ENCODE results near the gene TMEM31.

DNA sequence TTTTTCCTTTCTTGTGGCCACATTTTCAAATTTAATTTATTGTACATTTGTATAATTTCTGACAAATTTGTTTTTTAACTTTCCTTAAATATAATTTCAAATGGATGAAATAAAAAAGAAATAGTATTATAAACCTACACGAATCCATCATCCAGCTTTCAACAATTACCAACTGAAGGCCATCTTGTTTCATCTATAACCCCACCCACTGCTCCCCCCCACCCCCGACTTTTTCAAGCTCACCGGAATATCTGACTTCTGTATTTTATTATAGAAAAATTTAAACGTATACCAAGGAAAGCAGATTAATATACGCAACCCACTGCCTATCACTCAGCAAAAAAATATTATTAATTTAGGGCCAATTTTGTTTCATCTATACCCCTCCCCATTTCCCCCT is 25.3 kb upstream of the TMEM31 start:
- TF ChIP-seq, protein P1, sequence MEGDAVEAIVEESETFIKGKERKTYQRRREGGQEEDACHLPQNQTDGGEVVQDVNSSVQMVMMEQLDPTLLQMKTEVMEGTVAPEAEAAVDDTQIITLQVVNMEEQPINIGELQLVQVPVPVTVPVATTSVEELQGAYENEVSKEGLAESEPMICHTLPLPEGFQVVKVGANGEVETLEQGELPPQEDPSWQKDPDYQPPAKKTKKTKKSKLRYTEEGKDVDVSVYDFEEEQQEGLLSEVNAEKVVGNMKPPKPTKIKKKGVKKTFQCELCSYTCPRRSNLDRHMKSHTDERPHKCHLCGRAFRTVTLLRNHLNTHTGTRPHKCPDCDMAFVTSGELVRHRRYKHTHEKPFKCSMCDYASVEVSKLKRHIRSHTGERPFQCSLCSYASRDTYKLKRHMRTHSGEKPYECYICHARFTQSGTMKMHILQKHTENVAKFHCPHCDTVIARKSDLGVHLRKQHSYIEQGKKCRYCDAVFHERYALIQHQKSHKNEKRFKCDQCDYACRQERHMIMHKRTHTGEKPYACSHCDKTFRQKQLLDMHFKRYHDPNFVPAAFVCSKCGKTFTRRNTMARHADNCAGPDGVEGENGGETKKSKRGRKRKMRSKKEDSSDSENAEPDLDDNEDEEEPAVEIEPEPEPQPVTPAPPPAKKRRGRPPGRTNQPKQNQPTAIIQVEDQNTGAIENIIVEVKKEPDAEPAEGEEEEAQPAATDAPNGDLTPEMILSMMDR (conservative IDR thresholded peaks at IDR 0.05; ENCODE audit: low read length) = no peak
- TF ChIP-seq EZH2phosphoT487 (IDR thresholded peaks at IDR 0.05; ENCODE audit: borderline replicate concordance) = no peak
